Activated CD8-positive, alpha-beta T cell treated with anti-CD3 and anti-CD28 coated beads for 36 hours (primary cell): Measurements from ENCODE around the gene PRTN3. TPM values are rescaled to one million over a fixed set of nuclear protein-coding genes. Genes with fewer than 3 reads are reported as not detected.

Experiments
- ATAC-seq: fragments of 200-7000 bp; cut with Tn5 transposase; one replicate; pipeline ENCODE4 v1.10.0; 2021; ENCODE audit warnings: mild to moderate bottlenecking, moderate library complexity
- CTCF ChIA-PET: fragments of 350-600 bp; sonication (Branson Sonifier 250); formaldehyde crosslinking; loops from one replicate; lab custom pipeline; 2021; ENCODE audit warnings: antibody characterized with exemption; lab: Charles Lee
- POLR2A ChIA-PET: fragments of 350-600 bp; sonication (Branson Sonifier 250); formaldehyde crosslinking; loops from one replicate; lab custom pipeline; 2021; ENCODE audit warnings: antibody characterized with exemption; lab: Charles Lee
- DNase-seq: peaks from one replicate; pipeline ENCODE4 v3.0.0-alpha.2; 2020
- H3K27ac Mint-ChIP-seq: one replicate; pipeline ENCODE4 v1.8.0; 2021; ENCODE audit warnings: mild to moderate bottlenecking, mixed read lengths
- H3K27me3 Mint-ChIP-seq: one replicate; pipeline ENCODE4 v1.8.0; 2021; ENCODE audit warnings: mixed read lengths
- H3K36me3 Mint-ChIP-seq: one replicate; pipeline ENCODE4 v1.8.0; 2021; ENCODE audit warnings: low read depth, mixed read lengths
- H3K4me1 Mint-ChIP-seq: one replicate; pipeline ENCODE4 v1.8.0; 2021; ENCODE audit warnings: low read depth, mixed read lengths
- H3K4me3 Mint-ChIP-seq: one replicate; pipeline ENCODE4 v1.8.0; 2021; ENCODE audit warnings: mild to moderate bottlenecking, moderate library complexity, mixed read lengths
- H3K9me3 Mint-ChIP-seq: one replicate; pipeline ENCODE4 v1.8.0; 2021; ENCODE audit warnings: mixed read lengths
- CTCF ChIP-seq: fragments of 200-600 bp; IDR thresholded peaks from one replicate; pipeline ENCODE4 v1.8.0; 2022; ENCODE audit warnings: antibody characterized with exemption, mild to moderate bottlenecking
- intact Hi-C: fragments of 100-400 bp; cut with micrococcal nuclease; formaldehyde crosslinking; loops from one replicate; pipeline ENCODE4 v1.10.0; 2022
- total RNA-seq, 2 experiments: library from RNA; stranded (reverse); gene quantifications; one replicate each; pipeline ENCODE4 v1.2.3, GENCODE V29; 2021

The PRTN3 gene
- total RNA-seq, 2 experiments from 2014 or later: not detected

GRCh38 chr19:858284-858683 lies 17.5 kb downstream of the PRTN3 start:
- POLR2A ChIA-PET: interaction anchor here (0.9 kb wide), 1 partner anchor 35 kb away, joined by 3 read pairs; the partner anchor contains the start of genes MED16 and RNU6-9
- intact Hi-C loops: loop anchor here (5.0 kb wide), 1 partner anchor 124 kb away; the partner anchor contains the start of gene WDR18
- ATAC-seq (no peak), DNase-seq (no peak)
- TF ChIP-seq CTCF: no peak
- H3K36me3 Mint-ChIP-seq: no peaks in the 10 kb centered on the region
- H3K27ac Mint-ChIP-seq: no peak overlapping the region
- peaks cover 9% of the 10 kb centered on the region for H3K4me1 Mint-ChIP-seq
- H3K9me3 Mint-ChIP-seq: no peaks in the 10 kb centered on the region
- H3K27me3 Mint-ChIP-seq: peaks cover 14% of the 10 kb centered on the region
- CTCF ChIA-PET: interaction anchor here (0.7 to 1.3 kb wide), 4 partner anchors 9 to 126 kb away, joined by 3 to 4 read pairs (median 4); partner anchors contain the start of gene WDR18
- no peak overlapping the region for H3K4me3 Mint-ChIP-seq

- intact Hi-C loops: loop anchor here (5.0 kb wide), 1 partner anchor 123 kb away; the partner anchor contains the start of gene WDR18
- H3K4me3 Mint-ChIP-seq: no peak within 1 kb of the TSS
- POLR2A ChIA-PET: interaction anchor here (0.9 kb wide), 1 partner anchor 34 kb away, joined by 3 read pairs; the partner anchor contains the start of genes MED16 and RNU6-9
Observed at GRCh38 chr19:858868-859843, 18.4 kb downstream of the PRTN3 start, which contains the start of gene CFD. Gene CFD, plus strand, starts transcription at chr19:859664. Its CDS starts 26 bp downstream, at chr19:859690.

GRCh38 chr19:861141-861755 lies 20.4 kb downstream of the PRTN3 start:
- DNase-seq (no peak), ATAC-seq (no peak)
- Mint-ChIP-seq H3K36me3 (no peaks in the 10 kb centered on the region), H3K9me3 (no peaks in the 10 kb centered on the region), H3K4me1 (peaks cover 14% of the 10 kb centered on the region), H3K27ac (no peak overlapping the region), H3K4me3 (no peak overlapping the region), H3K27me3 (peaks cover 14% of the 10 kb centered on the region)
- TF ChIP-seq CTCF: no peak
- ChIA-PET CTCF (no interaction called here), POLR2A (interaction anchor here (1.3 to 2.8 kb wide), 2 partner anchors 11 to 31 kb away, joined by 3 to 9 read pairs; no protein-coding TSS in a partner anchor)
- intact Hi-C loops: no loop called here

More at GRCh38 chr19:858868-859843, 18.4 kb downstream of the PRTN3 start, which contains the start of gene CFD:
- H3K27ac Mint-ChIP-seq: no peak within 1 kb of the TSS
- H3K4me1 Mint-ChIP-seq: peaks cover 14% of the 10 kb centered on the region
- no peak for ATAC-seq
- DNase-seq: no peak
- H3K36me3 Mint-ChIP-seq: no peaks in the 10 kb centered on the region
- peaks cover 14% of the 10 kb centered on the region for H3K27me3 Mint-ChIP-seq
- no peak for TF ChIP-seq CTCF
- CTCF ChIA-PET: interaction anchor here (0.7 to 1.3 kb wide), 4 partner anchors 9 to 125 kb away, joined by 3 to 4 read pairs (median 4); partner anchors contain the start of gene WDR18
- H3K9me3 Mint-ChIP-seq: no peaks in the 10 kb centered on the region

- no peak overlapping the region for H3K4me3 Mint-ChIP-seq
- ChIA-PET POLR2A (interaction anchor here (2.8 kb wide), 1 partner anchor 10 kb away, joined by 9 read pairs; no protein-coding TSS in a partner anchor), CTCF (interaction anchor here (0.9 to 2.1 kb wide), 2 partner anchors 45 to 58 kb away, joined by 3 to 28 read pairs; no protein-coding TSS in a partner anchor)
- no peak overlapping the region for H3K27ac Mint-ChIP-seq
- peaks cover 14% of the 10 kb centered on the region for H3K27me3 Mint-ChIP-seq
- intact Hi-C loops: loop anchor here (2.0 kb wide), 1 partner anchor 59 kb away; no protein-coding TSS in a partner anchor
- no peaks in the 10 kb centered on the region for H3K9me3 Mint-ChIP-seq
- DNase-seq: peak; percentile 72
- TF ChIP-seq CTCF: no peak
- no peaks in the 10 kb centered on the region for H3K36me3 Mint-ChIP-seq
- ATAC-seq: peak; percentile 47
- peaks cover 14% of the 10 kb centered on the region for H3K4me1 Mint-ChIP-seq
Observed at GRCh38 chr19:861756-862580, 21.2 kb downstream of the PRTN3 start.
